Memory B cell (primary cell): ENCODE results near the gene LRRC8E.

Experiments used
- ATAC-seq: fragments of 150-1000 bp; cut with Tn5 transposase; 2 replicates; pipeline ENCODE4 v1.10.0; 2021; ENCODE audit warnings: low read depth, mild to moderate bottlenecking, moderate library complexity
- DNase-seq, 2 donors: peaks; one replicate each; pipeline ENCODE4 v3.0.0; 2022; ENCODE audit warnings: low spot score in 2 of 2
- H3K27ac Mint-ChIP-seq: one replicate; pipeline ENCODE4 v1.8.0; 2022; ENCODE audit warnings: mild to moderate bottlenecking, moderate library complexity, mixed read lengths
- H3K27me3 Mint-ChIP-seq: one replicate; pipeline ENCODE4 v1.8.0; 2022; ENCODE audit warnings: mixed read lengths
- H3K36me3 Mint-ChIP-seq: one replicate; pipeline ENCODE4 v1.8.0; 2022; ENCODE audit warnings: mild to moderate bottlenecking, mixed read lengths
- H3K4me1 Mint-ChIP-seq: one replicate; pipeline ENCODE4 v1.8.0; 2022; ENCODE audit warnings: mixed read lengths
- H3K4me3 Mint-ChIP-seq: one replicate; pipeline ENCODE4 v1.8.0; 2022; ENCODE audit warnings: mild to moderate bottlenecking, moderate library complexity, mixed read lengths
- H3K9me3 Mint-ChIP-seq: one replicate; pipeline ENCODE4 v1.8.0; 2022; ENCODE audit warnings: mixed read lengths

The LRRC8E gene

DNA sequence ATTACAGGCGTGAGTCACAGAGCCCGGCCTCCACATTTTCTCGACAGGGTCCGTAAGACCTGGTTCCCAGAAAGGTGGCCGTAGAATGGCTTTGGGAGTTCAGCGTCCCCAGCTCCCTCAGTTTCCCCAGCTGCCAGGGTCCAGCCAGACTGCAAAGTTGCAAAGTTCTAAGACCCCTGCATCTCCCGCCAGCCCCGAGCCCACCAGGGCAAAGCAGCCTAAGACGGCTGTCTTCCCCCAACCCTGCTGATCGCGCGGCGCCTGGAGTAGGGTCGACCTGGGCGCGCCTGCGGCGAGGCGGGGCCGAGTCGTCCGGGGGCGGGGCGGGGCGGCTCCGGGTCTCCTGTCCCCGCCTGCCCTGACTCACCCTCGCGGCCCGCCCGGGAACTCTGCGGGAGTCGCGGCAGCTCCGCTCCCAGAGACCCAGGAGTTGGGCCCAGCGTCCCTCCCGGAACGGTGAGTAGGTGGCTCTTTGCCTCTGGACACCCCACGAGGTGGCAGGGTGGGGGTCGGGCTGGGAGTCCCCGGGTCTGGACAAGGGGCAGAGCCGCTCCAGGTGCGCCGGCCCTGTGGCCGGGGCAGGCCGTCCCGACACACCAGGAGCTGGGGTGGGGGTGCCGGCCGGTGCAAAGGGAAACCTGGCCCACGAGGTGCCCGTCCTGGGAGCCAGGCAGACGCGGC lies at the start of gene LRRC8E:
Gene LRRC8E, plus strand, starts transcription at position 366 of the 681 bp plus-strand sequence. CDS start 7,094 bp downstream, outside the sequence.
- Mint-ChIP-seq H3K27ac (no peak within 1 kb of the TSS), H3K27me3 (peaks cover 11% of the 10 kb centered on the region), H3K9me3 (peaks cover 2% of the 10 kb centered on the region), H3K4me3 (no peak within 1 kb of the TSS), H3K36me3 (peaks cover 2% of the 10 kb centered on the region), H3K4me1 (peaks cover 3% of the 10 kb centered on the region)
- no peak for ATAC-seq
- no peak for DNase-seq

DNA sequence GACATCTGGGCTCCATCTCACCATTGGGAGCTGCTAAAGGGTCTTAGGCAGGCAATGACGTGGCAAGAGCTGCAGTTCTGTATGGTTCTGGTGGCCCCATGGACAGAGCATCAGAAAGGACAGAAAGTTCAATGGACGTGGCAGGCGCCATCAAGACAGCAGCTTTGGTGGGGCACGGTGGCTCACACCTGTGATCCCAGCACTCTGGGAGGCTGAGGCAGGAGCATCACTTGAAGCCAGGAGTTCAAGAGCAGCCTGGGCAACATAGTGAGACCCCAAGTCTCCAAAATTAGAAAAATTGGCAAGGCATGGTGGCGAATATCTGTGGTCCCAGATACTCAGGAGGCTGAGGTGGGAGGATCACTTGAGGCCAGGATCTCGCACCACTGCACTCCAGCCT lies 48.8 kb upstream of the LRRC8E start:
- no peaks in the 10 kb centered on the region for H3K27me3 Mint-ChIP-seq
- DNase-seq (no peak), ATAC-seq (no peak)
- no peak overlapping the region for H3K4me3 Mint-ChIP-seq
- no peaks in the 10 kb centered on the region for H3K9me3 Mint-ChIP-seq
- H3K27ac Mint-ChIP-seq, result no peak overlapping the region
- H3K4me1 Mint-ChIP-seq, result no peaks in the 10 kb centered on the region
- peaks cover 2% of the 10 kb centered on the region for H3K36me3 Mint-ChIP-seq

DNA sequence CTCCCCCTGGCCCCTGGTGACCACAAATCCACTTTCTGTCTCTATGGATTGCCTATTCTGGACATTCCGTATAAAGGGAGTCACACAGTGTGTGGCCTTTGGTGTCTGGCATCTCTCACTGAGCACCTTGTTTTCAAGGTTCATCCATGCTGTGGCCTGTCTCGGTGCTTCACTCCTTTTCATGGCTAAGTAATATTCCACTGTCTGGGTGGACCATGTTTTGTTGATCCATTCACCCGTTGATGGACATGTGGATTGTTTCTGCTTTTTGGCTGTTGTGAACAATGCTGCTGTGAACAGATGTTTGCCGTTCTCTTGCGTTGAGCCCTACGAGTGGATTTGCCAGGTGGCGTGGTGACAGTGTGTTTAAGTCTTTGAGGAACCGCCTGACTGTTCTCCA lies 47.7 kb upstream of the LRRC8E start:
- Mint-ChIP-seq H3K27me3 (no peaks in the 10 kb centered on the region), H3K27ac (no peak overlapping the region), H3K36me3 (peaks cover 2% of the 10 kb centered on the region), H3K9me3 (no peaks in the 10 kb centered on the region), H3K4me3 (no peak overlapping the region), H3K4me1 (no peaks in the 10 kb centered on the region)
- ATAC-seq, result no peak
- no peak for DNase-seq

DNA sequence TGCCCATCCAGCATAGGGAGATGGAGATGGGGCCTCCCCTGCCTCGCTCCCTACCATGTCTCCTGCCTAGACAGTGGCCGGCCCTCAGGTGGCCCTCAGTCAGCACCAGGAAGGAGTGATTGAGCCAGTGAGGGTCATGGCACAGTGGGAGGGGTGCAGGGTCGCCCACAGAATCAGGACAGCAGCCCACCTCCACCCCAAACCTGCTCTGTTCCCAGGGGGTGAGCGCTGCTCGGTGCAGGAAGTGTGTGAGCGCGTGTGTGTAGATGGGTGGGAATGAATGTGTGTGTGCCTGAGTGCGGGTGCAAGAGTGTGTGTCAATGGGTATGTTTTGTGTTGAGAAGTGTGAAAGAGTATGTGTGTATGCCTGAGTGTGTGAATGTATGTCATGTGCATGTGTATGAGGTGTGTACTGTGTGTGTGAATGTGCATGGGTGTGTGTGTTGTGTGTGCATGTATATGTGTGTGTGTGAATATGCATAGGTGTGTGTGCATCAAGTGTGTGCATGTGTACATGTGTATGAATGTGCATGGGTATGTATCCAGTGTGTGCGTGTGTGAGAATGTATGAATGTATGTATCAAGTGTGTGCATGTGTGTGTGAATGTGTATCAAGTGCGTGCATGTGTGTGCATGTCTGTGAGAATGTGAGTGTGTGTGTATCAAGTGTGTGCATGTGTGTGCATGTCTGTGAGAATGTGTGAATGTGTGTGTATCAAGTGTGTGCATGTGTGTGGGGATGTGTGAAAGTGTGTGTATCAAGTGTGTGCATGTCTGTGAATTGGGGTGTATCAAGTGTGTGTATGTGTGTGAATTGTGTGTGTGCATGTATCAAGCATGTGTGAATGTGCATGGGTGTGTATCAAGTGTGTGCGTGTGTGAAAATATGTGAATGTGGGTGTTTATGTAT lies 46.3 kb upstream of the LRRC8E start:
- H3K27ac Mint-ChIP-seq, result no peak overlapping the region
- no peak for ATAC-seq
- H3K4me1 Mint-ChIP-seq, result no peaks in the 10 kb centered on the region

DNA sequence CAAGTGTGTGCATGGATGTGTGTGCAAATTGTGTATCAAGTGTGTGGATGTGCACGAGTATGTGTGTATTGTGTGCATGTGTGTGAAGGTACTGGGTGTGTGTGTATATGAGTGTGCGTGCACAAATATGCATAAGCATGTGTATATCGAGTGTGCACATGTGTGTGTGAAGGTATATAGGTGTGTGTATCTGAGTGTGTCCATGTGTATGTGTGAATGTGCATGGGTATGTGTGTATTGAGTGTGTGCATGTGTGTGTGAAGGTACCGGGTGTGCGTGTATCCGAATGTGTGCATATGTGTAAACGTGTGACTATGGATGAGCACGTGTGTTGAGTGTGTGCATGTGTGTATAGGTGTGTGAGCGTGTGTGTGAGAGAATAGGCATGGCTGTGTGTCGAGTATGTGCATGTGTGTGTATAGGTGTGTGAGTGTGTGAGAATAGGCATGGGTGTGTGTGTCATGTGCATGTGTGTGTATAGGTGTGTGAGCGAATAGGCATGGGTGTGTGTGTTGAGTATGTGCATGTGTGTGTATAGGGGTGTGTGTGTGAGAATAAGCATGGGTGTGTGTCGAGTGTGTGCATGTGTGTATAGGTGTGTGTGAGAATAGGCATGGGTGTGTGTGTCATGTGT lies 45.5 kb upstream of the LRRC8E start:
- Mint-ChIP-seq H3K4me3 (no peak overlapping the region), H3K36me3 (peaks cover 2% of the 10 kb centered on the region), H3K27me3 (no peaks in the 10 kb centered on the region), H3K9me3 (no peaks in the 10 kb centered on the region), H3K27ac (no peak overlapping the region), H3K4me1 (no peaks in the 10 kb centered on the region)
- no peak for DNase-seq
- no peak for ATAC-seq

More for the DNA sequence above, 46.3 kb upstream of the LRRC8E start:
- no peak for DNase-seq
- Mint-ChIP-seq H3K36me3 (peaks cover 2% of the 10 kb centered on the region), H3K4me3 (no peak overlapping the region), H3K27me3 (no peaks in the 10 kb centered on the region), H3K9me3 (no peaks in the 10 kb centered on the region)

DNA sequence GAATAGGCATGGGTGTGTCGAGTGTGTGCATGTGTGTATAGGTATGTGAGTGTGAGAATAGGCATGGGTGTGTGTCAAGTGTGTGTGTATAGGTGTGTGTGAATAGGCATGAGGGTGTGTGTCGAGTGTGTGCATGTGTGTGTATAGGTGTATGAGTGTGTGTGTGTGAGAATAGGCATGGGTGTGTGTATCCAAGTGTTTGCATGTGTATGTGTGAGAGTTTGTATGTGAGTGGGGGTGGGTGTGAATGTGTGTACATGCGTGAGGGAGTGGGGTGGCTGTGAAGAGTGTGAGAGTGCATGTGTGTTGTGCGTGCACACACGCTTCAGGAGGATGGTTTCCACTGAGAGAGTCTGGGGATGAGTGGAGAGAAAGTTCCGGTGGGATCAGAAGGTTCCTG lies 44.8 kb upstream of the LRRC8E start:
- ATAC-seq, result no peak
- Mint-ChIP-seq H3K27ac (no peak overlapping the region), H3K4me1 (no peaks in the 10 kb centered on the region)

DNA sequence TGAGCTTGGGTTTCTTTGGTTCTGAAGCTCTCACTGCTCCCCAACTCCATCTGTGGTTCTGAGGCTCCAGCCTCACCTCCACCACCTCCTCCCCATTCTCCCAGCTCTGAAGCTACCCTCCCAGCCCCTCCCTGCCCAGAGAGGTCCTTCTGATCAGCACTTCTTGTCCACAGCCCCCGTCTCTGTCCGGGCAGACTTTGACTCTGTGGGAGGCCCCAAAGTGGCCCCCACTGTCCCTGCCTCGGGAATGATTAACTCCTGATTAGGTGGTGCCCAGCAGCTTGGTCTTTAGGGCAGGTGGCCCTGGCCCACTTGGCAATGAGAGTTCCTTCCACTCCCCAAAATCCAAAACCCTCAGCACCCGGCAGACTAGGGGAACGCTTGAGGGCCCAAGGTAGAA lies 43.9 kb upstream of the LRRC8E start:
- no peak overlapping the region for H3K27ac Mint-ChIP-seq
- no peaks in the 10 kb centered on the region for H3K4me1 Mint-ChIP-seq

More for the DNA sequence above, 44.8 kb upstream of the LRRC8E start:
- Mint-ChIP-seq H3K27me3 (no peaks in the 10 kb centered on the region), H3K36me3 (peaks cover 2% of the 10 kb centered on the region), H3K4me3 (no peak overlapping the region), H3K9me3 (no peaks in the 10 kb centered on the region)
- no peak for DNase-seq

DNA sequence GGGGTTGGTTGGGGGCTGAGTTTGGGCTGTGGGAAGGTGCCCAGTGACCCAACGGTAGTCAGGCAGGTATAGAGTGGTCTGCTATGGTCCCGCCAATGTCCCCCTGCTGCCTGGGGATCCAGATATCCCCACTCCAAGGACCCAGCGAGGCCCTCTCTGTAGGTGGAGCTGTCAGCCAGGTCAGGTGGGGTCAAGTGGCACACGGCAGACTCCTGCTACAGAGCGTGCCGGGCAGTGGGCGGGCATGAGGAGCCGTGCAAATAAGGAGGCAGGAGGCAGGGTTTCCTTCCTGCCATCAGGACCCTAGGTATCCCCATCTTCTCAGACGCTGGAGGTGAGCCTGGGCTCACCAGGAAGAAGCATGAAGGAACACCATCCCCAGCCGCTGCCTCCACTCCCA lies 43.4 kb upstream of the LRRC8E start:
- Mint-ChIP-seq H3K27me3 (no peaks in the 10 kb centered on the region), H3K36me3 (no peaks in the 10 kb centered on the region), H3K9me3 (no peaks in the 10 kb centered on the region), H3K4me1 (no peaks in the 10 kb centered on the region), H3K27ac (no peak overlapping the region), H3K4me3 (no peak overlapping the region)
- no peak for DNase-seq
- no peak for ATAC-seq

More for the DNA sequence above, 43.9 kb upstream of the LRRC8E start:
- H3K4me3 Mint-ChIP-seq, result no peak overlapping the region
- no peaks in the 10 kb centered on the region for H3K9me3 Mint-ChIP-seq
- ATAC-seq, result no peak
- no peak for DNase-seq
- no peaks in the 10 kb centered on the region for H3K36me3 Mint-ChIP-seq
- H3K27me3 Mint-ChIP-seq, result no peaks in the 10 kb centered on the region

DNA sequence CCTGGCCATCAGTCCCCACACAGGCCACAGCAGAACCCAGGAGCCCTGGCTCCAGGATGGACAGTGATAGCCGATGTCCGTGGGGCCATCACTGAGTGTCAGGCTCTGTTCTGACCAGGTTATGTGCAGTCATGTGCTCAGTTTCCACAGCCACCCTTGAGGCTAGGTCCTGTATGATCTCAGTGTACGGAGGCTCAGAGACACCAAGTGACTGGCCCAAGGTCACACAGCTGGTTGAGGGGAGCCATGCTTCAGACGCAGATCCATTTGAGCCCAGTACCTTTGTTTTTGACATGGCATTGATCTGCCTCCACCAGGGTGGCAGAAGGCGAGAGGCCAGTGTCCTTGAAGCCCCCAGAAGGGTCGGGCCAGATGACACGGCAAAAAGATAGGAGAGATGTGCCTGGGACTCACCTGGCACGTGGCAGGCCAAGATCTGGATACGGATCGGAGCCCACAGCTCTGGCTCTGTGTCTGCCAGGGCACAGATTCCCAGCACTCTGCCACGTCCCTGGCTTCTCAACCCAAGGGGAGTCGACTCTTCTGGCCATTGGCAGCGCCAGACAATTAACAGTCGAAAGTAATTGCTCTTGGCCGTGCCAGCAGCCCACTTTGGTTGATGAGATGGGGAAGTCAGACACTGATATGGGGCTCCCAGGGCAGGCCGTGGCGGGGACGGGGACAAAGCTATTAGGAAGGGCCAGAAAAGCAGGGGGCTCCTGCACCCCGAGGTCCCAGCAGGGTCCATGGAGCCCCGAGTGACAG lies 42.7 kb upstream of the LRRC8E start:
- peaks cover 2% of the 10 kb centered on the region for H3K27me3 Mint-ChIP-seq
- no peaks in the 10 kb centered on the region for H3K9me3 Mint-ChIP-seq
- no peak overlapping the region for H3K4me3 Mint-ChIP-seq
- H3K36me3 Mint-ChIP-seq, result no peaks in the 10 kb centered on the region
- H3K4me1 Mint-ChIP-seq, result no peaks in the 10 kb centered on the region
- DNase-seq (no peak), ATAC-seq (no peak)
- no peak overlapping the region for H3K27ac Mint-ChIP-seq

DNA sequence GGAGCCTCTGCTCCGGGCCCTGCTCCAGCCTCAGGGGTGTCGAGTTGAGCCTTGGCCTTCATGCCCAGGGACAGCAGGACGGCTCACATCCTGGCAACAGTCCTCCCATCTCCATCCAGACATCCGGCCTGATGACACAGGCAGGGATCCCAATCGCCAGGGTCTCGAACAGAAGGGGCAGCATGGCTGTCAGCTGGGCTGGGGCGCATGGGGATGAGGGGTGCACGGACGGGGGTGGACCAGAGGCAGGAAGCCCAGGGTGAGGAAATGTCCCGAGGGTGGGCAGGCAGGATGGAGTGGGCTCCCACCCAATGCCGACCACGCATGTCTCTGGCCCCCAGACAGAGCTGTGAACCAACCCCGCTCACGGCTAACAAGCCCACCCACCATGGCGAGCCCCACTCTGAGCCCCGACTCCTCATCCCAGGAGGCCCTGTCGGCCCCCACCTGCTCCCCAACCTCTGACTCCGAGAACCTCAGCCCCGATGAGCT lies 42.1 kb upstream of the LRRC8E start:
- no peak for ATAC-seq

DNA sequence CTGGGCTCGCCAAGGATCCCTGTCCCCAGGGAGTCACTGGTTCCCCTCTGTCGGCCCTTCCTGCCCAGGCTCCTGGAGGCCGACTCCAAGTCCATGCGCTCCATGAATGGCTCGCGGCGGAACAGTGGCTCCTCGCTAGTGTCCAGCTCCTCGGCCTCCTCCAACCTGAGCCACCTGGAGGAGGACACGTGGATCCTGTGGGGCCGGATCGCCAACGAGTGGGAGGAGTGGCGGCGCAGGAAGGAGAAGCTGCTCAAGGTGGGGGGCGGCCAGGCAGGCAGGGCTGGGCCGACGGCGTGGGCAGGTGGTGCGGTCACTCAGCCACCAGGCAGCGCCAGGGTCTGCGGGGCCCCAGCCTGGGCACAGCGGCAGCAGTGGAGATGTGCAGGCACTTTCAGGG lies 40.6 kb upstream of the LRRC8E start:
- Mint-ChIP-seq H3K9me3 (no peaks in the 10 kb centered on the region), H3K4me1 (no peaks in the 10 kb centered on the region), H3K36me3 (no peaks in the 10 kb centered on the region), H3K4me3 (no peak overlapping the region), H3K27ac (no peak overlapping the region), H3K27me3 (peaks cover 2% of the 10 kb centered on the region)
- DNase-seq, result no peak
- no peak for ATAC-seq

More for the DNA sequence above, 42.1 kb upstream of the LRRC8E start:
- H3K4me1 Mint-ChIP-seq, result no peaks in the 10 kb centered on the region
- no peaks in the 10 kb centered on the region for H3K9me3 Mint-ChIP-seq
- peaks cover 2% of the 10 kb centered on the region for H3K27me3 Mint-ChIP-seq
- no peak for DNase-seq
- H3K27ac Mint-ChIP-seq, result no peak overlapping the region
- H3K36me3 Mint-ChIP-seq, result no peaks in the 10 kb centered on the region
- no peak overlapping the region for H3K4me3 Mint-ChIP-seq

DNA sequence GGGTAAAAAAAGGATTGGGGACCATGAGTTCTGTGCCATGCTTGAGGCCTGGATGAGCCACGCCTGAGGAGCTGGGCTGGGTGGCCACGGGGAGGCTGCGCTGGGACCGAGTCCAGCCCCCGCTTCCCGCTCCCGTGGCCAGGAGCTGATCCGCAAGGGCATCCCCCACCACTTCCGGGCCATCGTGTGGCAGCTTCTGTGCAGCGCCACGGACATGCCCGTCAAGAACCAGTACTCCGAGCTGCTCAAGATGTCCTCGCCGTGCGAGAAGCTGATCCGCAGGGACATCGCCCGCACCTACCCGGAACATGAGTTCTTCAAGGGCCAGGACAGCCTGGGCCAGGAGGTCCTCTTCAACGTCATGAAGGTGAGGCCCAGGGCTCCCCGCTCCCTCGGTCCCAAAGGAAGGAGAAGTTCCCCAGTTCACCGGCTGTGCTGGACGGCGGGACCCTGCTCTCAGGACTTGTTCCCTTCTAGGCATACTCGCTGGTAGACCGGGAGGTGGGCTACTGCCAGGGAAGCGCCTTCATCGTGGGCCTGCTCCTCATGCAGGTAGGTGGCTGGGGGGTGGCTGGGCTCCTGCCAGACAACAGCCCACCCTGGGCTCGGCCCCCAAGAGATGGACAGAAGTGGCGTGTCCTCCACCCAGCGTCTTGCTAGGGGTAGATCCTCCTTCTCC lies 39.4 kb upstream of the LRRC8E start:
- H3K9me3 Mint-ChIP-seq, result no peaks in the 10 kb centered on the region
- H3K4me1 Mint-ChIP-seq, result peaks cover 7% of the 10 kb centered on the region
- no peak for DNase-seq
- no peaks in the 10 kb centered on the region for H3K36me3 Mint-ChIP-seq
- H3K27ac Mint-ChIP-seq, result no peak overlapping the region
- no peak overlapping the region for H3K4me3 Mint-ChIP-seq
- H3K27me3 Mint-ChIP-seq, result peaks cover 6% of the 10 kb centered on the region
- no peak for ATAC-seq

DNA sequence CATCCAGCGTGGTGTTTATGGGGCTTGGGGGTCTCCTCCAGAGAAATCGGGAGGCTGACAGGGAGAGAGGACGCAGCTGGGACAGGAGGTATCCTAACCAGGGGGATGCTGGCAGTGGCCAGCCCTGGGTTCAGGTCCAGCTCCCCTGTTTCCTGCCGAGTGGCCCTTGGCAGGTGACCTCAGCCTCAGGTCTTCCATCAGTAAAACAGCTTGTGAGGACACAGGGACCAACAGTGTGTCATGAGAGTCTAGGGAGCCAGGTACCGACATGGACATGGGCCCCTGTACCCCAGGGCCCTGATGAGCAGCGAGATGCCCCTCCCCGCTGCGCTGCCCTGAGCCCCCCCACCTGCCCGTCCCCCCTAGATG lies 38.7 kb upstream of the LRRC8E start:
- H3K27ac Mint-ChIP-seq, result no peak overlapping the region
- peaks cover 7% of the 10 kb centered on the region for H3K4me1 Mint-ChIP-seq
- no peaks in the 10 kb centered on the region for H3K36me3 Mint-ChIP-seq
- no peak for DNase-seq
- H3K9me3 Mint-ChIP-seq, result no peaks in the 10 kb centered on the region
- no peak overlapping the region for H3K4me3 Mint-ChIP-seq
- ATAC-seq, result no peak
- H3K27me3 Mint-ChIP-seq, result peaks cover 6% of the 10 kb centered on the region
